NCI-H146 (cell line): ENCODE measurements around the gene BAIAP3.

Source experiments
- DNase-seq: peaks from one replicate; lab custom pipeline; 2025; lab: John Stamatoyannopoulos, UW

BAIAP3 gene

GRCh38 chr16:1334739-1335138 is 1.3 kb downstream of the BAIAP3 start:
- no peak for DNase-seq

- peak; percentile 72 for DNase-seq
These were observed 1.9 kb downstream of the BAIAP3 start for GRCh38 chr16:1335211-1335971.

- peak; percentile 50 for DNase-seq
These were observed 2.6 kb downstream of the BAIAP3 start for GRCh38 chr16:1335996-1336395.

GRCh38 chr16:1336619-1337018 is 3.2 kb downstream of the BAIAP3 start:
- no peak for DNase-seq

- DNase-seq, result peak; percentile 24
These were observed 4.0 kb downstream of the BAIAP3 start for GRCh38 chr16:1337486-1337885.

- peak; percentile 81 for DNase-seq
These were observed 4.8 kb downstream of the BAIAP3 start for GRCh38 chr16:1338119-1338730.

GRCh38 chr16:1338855-1339675 is 5.6 kb downstream of the BAIAP3 start:
- DNase-seq, result no peak

- DNase-seq, result no peak
These were observed 7.5 kb downstream of the BAIAP3 start for GRCh38 chr16:1340730-1341494.

GRCh38 chr16:1341495-1342420 is 8.3 kb downstream of the BAIAP3 start:
- DNase-seq, result peak; percentile 28

GRCh38 chr16:1342526-1343427 is 9.3 kb downstream of the BAIAP3 start:
- DNase-seq, result peak; percentile 100

GRCh38 chr16:1343428-1344242 is 10.2 kb downstream of the BAIAP3 start:
- DNase-seq, result no peak

GRCh38 chr16:1344499-1344898 is 11.1 kb downstream of the BAIAP3 start:
- no peak for DNase-seq

GRCh38 chr16:1345087-1345486 is 11.6 kb downstream of the BAIAP3 start:
- no peak for DNase-seq

- no peak for DNase-seq
These were observed 12.4 kb downstream of the BAIAP3 start for GRCh38 chr16:1345651-1346421.

GRCh38 chr16:1346422-1347285 is 13.2 kb downstream of the BAIAP3 start:
- DNase-seq, result peak; percentile 63

GRCh38 chr16:1347286-1347855 is 13.9 kb downstream of the BAIAP3 start:
- DNase-seq, result no peak

GRCh38 chr16:1347962-1348361 is 14.5 kb downstream of the BAIAP3 start:
- DNase-seq, result no peak
